ENCODE results near the gene DNAJC8.

- TF ChIP-seq CTCF (conservative IDR thresholded peaks at IDR 0.05 in 1 of 2, IDR thresholded peaks at IDR 0.05 in 1 of 2; ENCODE audit: extremely low read depth in 1 of 2, insufficient read depth in 1 of 2, low read depth in 1 of 2, low read length in 2 of 2) (no peak), EZH2 (IDR thresholded peaks at IDR 0.05; ENCODE audit: borderline replicate concordance, low read length) (no peak)
These were observed 3.7 kb downstream of the DNAJC8 start for GRCh38 chr1:28229089-28229488.

All from mammary epithelial cell (primary cell).